Tibial nerve (tissue), 4 donors: ENCODE measurements around the gene WDR45B. TPM values are rescaled to one million over a fixed set of nuclear protein-coding genes. Genes with fewer than 3 reads are reported as not detected.

Experiments used
- DNase-seq, 2 donors: peaks; one replicate each; pipeline ENCODE4 v3.0.0-alpha.2; 2019; ENCODE audit warnings: low spot score in 2 of 2
- H3K27ac ChIP-seq, 4 donors: fragments of 200-600 bp; sonication (generic) in 3 of 4; one replicate each; pipeline ENCODE4 v1.5.1; 2017 to 2019; ENCODE audit warnings: mild to moderate bottlenecking in 1 of 4
- H3K27me3 ChIP-seq, 2 donors: fragments of 200-600 bp; sonication (generic) in 1 of 2; one replicate each; pipeline versions ENCODE4 v1.5.1 to v1.6.0; 2017 to 2019
- H3K36me3 ChIP-seq, 3 donors: fragments of 200-600 bp; sonication (generic); one replicate each; pipeline ENCODE4 v1.5.1; 2018 to 2019
- H3K4me1 ChIP-seq, 4 donors: fragments of 200-600 bp; sonication (generic) in 3 of 4; one replicate each; pipeline ENCODE4 v1.5.1; 2017 to 2019
- H3K4me3 ChIP-seq, 4 donors: fragments of 200-600 bp; sonication (generic) in 3 of 4; one replicate each; pipeline ENCODE4 v1.5.1; 2017 to 2019; ENCODE audit warnings: mild to moderate bottlenecking in 1 of 4, moderate library complexity in 1 of 4
- H3K9me3 ChIP-seq, 4 donors: fragments of 200-600 bp; sonication (generic) in 3 of 4; one replicate each; pipeline ENCODE4 v1.5.1; 2017 to 2019
- EP300 ChIP-seq, 2 donors: sonication (generic); formaldehyde crosslinking; IDR thresholded peaks; one replicate each; pipeline ENCODE4 v1.6.1; 2017; ENCODE audit warnings: antibody characterized with exemption in 2 of 2, mild to moderate bottlenecking in 1 of 2
- POLR2A ChIP-seq, 2 donors: fragments of 450-650 bp; IDR thresholded peaks; one replicate each; pipeline ENCODE4 v1.6.1; 2017; ENCODE audit warnings: antibody characterized with exemption in 2 of 2, mild to moderate bottlenecking in 2 of 2, moderate library complexity in 2 of 2
- WGBS, 2 donors: methylation state at CpG; one replicate each; pipeline ENCODE4 v1.1.5; 2018; 5-methylcytosine and 5-hydroxymethylcytosine counted together
- total RNA-seq, 4 donors: library from RNA; depleted of rRNA; stranded (reverse); fragments of >200 nt; gene quantifications; one replicate each; pipeline ENCODE4 v1.1.0, GENCODE V29; 2016
- TF ChIP-seq, protein P1 (sequence below), 5 experiments: fragments of 200-600 bp in 3 of 5; fragments of 450-650 bp in 2 of 5; sonication (generic) in 3 of 5; IDR thresholded peaks; one replicate each; pipeline ENCODE4 v1.5.1; 2016 to 2019; ENCODE audit warnings: antibody characterized with exemption in 5 of 5, mild to moderate bottlenecking in 3 of 5, moderate library complexity in 2 of 5

Gene WDR45B
- total RNA-seq, 4 donors from 2014 or later = 64.9 to 114 (median 88.5) TPM

DNA sequence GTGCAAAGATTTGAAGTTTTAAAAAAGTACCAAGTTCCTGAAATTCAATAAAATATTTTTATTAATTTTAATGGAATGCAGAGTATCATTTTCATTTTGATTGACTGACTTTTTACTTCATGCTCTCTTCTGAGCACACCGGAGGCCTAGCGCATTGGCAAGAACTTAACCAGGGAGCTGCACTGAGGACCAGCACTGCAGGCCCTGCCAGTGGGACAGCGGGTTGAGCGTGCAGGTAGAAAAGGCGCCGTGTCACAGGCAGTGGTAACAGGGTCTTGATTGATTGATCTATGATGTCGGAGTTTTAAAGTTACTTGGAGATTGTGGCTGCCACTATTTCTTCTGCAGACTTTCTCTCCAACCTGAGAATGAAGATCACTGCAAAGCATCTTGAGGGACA lies 43.7 kb downstream of the WDR45B start:
- 92 to 98% methylated on average over 7 of the region's 7 CpGs for WGBS, 2 donors
- Histone ChIP-seq H3K36me3 (peaks cover 4 to 87% (median 19%) of the 10 kb centered on the region in 3 donors), H3K27ac (peak overlapping the region in 2 of 4 donors; percentile 7 to 67), H3K4me1 (peaks cover 0 to 20% (median 0%) of the 10 kb centered on the region in 4 donors), H3K27me3 (no peaks in the 10 kb centered on the region), H3K9me3 (no peaks in the 10 kb centered on the region), H3K4me3 (no peak overlapping the region)
- TF ChIP-seq POLR2A (IDR thresholded peaks at IDR 0.05) (no peak), EP300 (IDR thresholded peaks at IDR 0.05) (no peak)
- TF ChIP-seq, protein P1, sequence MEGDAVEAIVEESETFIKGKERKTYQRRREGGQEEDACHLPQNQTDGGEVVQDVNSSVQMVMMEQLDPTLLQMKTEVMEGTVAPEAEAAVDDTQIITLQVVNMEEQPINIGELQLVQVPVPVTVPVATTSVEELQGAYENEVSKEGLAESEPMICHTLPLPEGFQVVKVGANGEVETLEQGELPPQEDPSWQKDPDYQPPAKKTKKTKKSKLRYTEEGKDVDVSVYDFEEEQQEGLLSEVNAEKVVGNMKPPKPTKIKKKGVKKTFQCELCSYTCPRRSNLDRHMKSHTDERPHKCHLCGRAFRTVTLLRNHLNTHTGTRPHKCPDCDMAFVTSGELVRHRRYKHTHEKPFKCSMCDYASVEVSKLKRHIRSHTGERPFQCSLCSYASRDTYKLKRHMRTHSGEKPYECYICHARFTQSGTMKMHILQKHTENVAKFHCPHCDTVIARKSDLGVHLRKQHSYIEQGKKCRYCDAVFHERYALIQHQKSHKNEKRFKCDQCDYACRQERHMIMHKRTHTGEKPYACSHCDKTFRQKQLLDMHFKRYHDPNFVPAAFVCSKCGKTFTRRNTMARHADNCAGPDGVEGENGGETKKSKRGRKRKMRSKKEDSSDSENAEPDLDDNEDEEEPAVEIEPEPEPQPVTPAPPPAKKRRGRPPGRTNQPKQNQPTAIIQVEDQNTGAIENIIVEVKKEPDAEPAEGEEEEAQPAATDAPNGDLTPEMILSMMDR (IDR thresholded peaks at IDR 0.05) = no peak
- DNase-seq = no peak

DNA sequence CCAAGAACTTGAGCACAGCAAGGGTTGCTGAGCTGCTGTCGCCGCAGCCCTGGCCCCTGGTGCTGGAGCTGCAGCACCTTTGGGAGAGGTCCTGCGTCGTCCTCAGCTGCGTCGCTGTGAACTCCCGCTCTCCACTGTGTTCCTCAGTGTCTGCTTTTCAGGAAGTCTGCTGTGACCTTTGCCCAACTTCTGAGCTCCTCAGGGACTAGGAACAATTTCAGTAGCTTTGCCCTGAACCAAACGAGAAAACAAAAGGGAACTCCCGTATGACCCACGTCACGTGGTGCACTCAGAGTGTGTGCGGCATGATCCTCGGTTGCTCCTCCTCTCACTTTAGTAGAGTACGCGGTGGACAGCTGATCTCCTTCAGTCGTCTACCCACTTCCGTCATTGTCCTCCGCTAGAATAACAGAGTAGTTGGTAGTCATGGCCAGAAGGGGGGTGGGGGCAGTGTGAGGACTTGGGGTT lies 44.2 kb downstream of the WDR45B start:
- peaks cover 0 to 20% (median 0%) of the 10 kb centered on the region in 4 donors for H3K4me1 ChIP-seq
- WGBS, 2 donors = 51 to 65% methylated on average over 18 of the region's 18 CpGs
- peak; percentile 51 to 71 for TF ChIP-seq EP300 (IDR thresholded peaks at IDR 0.05)
- TF ChIP-seq POLR2A (IDR thresholded peaks at IDR 0.05) = no peak
- TF ChIP-seq, protein P1 (IDR thresholded peaks at IDR 0.05) = no peak
- H3K36me3 ChIP-seq = peaks cover 4 to 87% (median 19%) of the 10 kb centered on the region in 3 donors
- H3K4me3 ChIP-seq = no peak overlapping the region
- H3K27me3 ChIP-seq = no peaks in the 10 kb centered on the region
- peak overlapping the region in 2 of 4 donors; percentile 7 to 67 for H3K27ac ChIP-seq
- DNase-seq = peak; percentile 56 to 70
- no peaks in the 10 kb centered on the region for H3K9me3 ChIP-seq

GRCh38 chr17:82602986-82603710 lies 45.1 kb downstream of the WDR45B start:
- WGBS, 2 donors = 81 to 82% methylated on average over 20 of the region's 20 CpGs
- no peak for DNase-seq
- no peaks in the 10 kb centered on the region for H3K9me3 ChIP-seq
- TF ChIP-seq EP300 (IDR thresholded peaks at IDR 0.05) (no peak), POLR2A (IDR thresholded peaks at IDR 0.05) (no peak)
- TF ChIP-seq, protein P1 (IDR thresholded peaks at IDR 0.05) = no peak
- H3K4me3 ChIP-seq = no peak overlapping the region
- peaks cover 4 to 90% (median 19%) of the 10 kb centered on the region in 3 donors for H3K36me3 ChIP-seq
- no peaks in the 10 kb centered on the region for H3K27me3 ChIP-seq
- peak overlapping the region in 1 of 4 donors; percentile 67 for H3K27ac ChIP-seq
- peaks cover 0 to 20% (median 0%) of the 10 kb centered on the region in 4 donors for H3K4me1 ChIP-seq

DNA sequence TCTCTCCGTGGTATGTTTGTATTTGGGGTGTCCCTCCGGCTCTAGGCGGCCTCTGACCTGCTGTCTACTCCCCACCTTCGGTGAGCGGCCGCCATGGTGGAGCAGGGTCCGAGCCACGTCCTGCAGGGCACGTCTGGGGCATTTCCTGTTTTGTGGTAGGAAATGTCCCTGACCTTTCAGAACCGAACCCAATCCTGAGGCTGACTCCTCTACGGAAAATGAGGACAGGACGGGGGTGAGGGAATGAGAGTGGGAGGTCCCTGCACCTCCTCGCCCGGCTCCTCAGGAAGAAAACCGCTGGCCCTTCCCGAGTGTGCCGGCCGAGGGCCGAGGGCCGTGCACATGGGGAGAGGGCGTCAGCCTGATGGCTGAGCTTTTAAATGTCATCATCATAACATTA lies 45.8 kb downstream of the WDR45B start:
- Histone ChIP-seq H3K27ac (peak overlapping the region in 1 of 4 donors; percentile 14), H3K4me1 (peaks cover 0 to 20% (median 0%) of the 10 kb centered on the region in 4 donors), H3K27me3 (no peaks in the 10 kb centered on the region), H3K9me3 (no peaks in the 10 kb centered on the region), H3K4me3 (no peak overlapping the region), H3K36me3 (peaks cover 4 to 90% (median 19%) of the 10 kb centered on the region in 3 donors)
- WGBS, 2 donors = 76 to 78% methylated on average over 21 of the region's 21 CpGs
- TF ChIP-seq POLR2A (IDR thresholded peaks at IDR 0.05) = no peak
- no peak for TF ChIP-seq EP300 (IDR thresholded peaks at IDR 0.05)
- TF ChIP-seq, protein P1 (IDR thresholded peaks at IDR 0.05) = no peak
- no peak for DNase-seq

GRCh38 chr17:82601447-82602000 lies 46.7 kb downstream of the WDR45B start:
- no peak for DNase-seq
- WGBS, 2 donors = 91 to 92% methylated on average over 24 of the region's 24 CpGs
- H3K27me3 ChIP-seq = no peaks in the 10 kb centered on the region
- H3K4me1 ChIP-seq = peaks cover 0 to 20% (median 0%) of the 10 kb centered on the region in 4 donors
- no peak overlapping the region for H3K27ac ChIP-seq
- H3K4me3 ChIP-seq = no peak overlapping the region
- peaks cover 4 to 96% (median 19%) of the 10 kb centered on the region in 3 donors for H3K36me3 ChIP-seq
- TF ChIP-seq POLR2A (IDR thresholded peaks at IDR 0.05) = no peak
- TF ChIP-seq, protein P1 (IDR thresholded peaks at IDR 0.05) = no peak
- no peak for TF ChIP-seq EP300 (IDR thresholded peaks at IDR 0.05)
- H3K9me3 ChIP-seq = no peaks in the 10 kb centered on the region
